Subcutaneous adipose tissue (tissue), 4 donors: ENCODE measurements around the gene ACKR3. TPM values are rescaled to one million over a fixed set of nuclear protein-coding genes. Genes with fewer than 3 reads are reported as not detected.

Experiments
- total RNA-seq, 4 donors: library from RNA; depleted of rRNA; stranded (reverse); fragments of >200 nt; gene quantifications; one replicate each; pipeline ENCODE4 v1.1.0, GENCODE V29; 2016
- TF ChIP-seq, protein P1 (sequence below): fragments of 450-650 bp; IDR thresholded peaks from one replicate; pipeline ENCODE4 v1.5.1; 2016; ENCODE audit warnings: low read depth, mild to moderate bottlenecking, control low read depth, antibody characterized with exemption, moderate library complexity

Gene ACKR3
- total RNA-seq, 4 donors from 2014 or later = 26.3 to 84.9 (median 38.6) TPM

DNA sequence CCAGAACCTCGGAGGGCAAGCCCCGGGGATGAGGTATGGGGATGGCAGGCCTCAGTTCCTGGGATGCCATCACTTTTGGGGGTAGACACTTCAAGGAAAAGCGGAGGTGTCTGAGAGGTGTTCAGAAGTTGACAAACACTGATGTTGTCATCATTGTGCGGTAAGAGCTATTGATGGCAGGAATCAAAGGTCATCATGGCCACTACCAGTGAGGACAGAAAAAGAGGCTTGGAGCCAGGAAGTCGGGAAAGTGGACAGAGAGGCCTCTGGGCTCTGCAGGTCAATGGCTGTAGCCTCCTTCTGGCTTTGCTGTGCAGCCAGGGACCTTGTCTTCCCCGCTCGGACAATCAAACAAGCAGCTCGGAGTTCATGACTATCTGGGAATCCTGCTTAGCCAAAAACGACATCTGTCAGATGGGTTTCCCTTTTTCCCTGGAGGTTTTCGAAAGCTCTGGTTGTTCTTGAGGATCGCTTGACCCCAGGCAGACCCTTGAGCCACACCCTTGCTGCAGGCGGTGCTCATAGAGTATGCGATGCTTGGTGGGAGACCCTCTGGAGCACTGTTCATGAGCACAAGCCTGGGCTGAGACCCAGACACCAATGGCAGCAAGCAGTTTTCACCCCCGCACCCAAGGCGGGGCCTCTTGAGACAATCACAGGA lies 19.4 kb downstream of the ACKR3 start:
- TF ChIP-seq, protein P1, sequence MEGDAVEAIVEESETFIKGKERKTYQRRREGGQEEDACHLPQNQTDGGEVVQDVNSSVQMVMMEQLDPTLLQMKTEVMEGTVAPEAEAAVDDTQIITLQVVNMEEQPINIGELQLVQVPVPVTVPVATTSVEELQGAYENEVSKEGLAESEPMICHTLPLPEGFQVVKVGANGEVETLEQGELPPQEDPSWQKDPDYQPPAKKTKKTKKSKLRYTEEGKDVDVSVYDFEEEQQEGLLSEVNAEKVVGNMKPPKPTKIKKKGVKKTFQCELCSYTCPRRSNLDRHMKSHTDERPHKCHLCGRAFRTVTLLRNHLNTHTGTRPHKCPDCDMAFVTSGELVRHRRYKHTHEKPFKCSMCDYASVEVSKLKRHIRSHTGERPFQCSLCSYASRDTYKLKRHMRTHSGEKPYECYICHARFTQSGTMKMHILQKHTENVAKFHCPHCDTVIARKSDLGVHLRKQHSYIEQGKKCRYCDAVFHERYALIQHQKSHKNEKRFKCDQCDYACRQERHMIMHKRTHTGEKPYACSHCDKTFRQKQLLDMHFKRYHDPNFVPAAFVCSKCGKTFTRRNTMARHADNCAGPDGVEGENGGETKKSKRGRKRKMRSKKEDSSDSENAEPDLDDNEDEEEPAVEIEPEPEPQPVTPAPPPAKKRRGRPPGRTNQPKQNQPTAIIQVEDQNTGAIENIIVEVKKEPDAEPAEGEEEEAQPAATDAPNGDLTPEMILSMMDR = no peak

DNA sequence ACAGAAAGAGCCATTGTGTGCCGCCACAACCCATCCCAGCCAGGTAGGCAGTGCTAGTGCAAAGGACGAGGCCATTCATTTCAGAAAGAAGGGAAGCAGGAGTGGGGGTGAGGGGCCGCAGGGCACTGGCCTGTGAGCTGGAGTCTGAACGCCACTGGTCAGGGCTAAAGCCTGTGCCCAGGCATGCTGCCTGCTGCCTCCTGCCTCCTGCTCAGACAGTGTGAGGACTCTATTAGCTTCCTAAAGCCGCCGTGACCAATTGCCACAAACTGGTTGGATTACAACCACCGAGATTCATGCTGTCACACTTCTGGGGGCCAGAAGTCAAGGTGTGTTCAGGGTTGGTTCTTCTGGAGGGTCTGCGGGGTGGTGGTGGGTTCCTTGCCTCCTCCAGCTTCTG lies 21.2 kb downstream of the ACKR3 start:
- TF ChIP-seq, protein P1 = no peak

DNA sequence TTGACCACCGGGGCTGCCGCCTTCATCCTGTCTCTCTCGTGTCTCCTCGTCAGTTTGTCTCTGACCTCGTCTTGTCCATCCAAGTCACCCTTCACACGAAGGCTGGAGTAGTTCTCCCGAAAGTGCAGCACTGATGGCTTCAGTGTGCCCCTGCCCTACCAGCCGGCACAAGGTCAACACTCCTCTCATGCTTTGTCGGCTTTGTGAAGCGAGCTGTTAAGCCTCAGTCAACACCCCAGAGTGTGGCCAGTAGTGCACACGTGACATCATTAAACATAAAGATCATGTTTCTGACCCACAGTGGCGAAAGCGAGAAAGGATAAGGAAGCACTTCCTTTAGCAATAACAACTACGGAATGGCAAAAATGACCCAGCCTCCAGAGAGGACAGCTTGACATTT lies 23.2 kb downstream of the ACKR3 start:
- TF ChIP-seq, protein P1 = no peak

DNA sequence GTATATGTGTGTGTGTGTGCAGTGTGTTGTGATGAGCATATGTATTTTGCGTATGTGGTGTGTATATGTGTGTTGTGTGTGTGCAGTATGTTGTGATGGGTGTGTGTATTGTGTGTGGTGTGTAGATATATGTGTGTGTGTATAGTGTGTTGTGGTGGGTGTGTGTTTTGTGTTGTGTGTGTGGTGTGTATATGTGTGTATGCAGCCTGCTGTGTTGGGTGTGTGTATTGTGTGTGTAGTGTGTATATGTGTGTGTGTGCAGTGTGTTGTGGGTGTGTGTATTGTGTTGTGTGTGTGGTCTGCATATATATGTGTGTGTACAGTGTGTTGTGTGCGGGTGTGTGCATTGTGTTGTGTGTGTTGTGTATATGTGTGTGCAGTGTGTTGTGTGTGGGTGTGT lies 23.9 kb downstream of the ACKR3 start:
- TF ChIP-seq, protein P1 = no peak

DNA sequence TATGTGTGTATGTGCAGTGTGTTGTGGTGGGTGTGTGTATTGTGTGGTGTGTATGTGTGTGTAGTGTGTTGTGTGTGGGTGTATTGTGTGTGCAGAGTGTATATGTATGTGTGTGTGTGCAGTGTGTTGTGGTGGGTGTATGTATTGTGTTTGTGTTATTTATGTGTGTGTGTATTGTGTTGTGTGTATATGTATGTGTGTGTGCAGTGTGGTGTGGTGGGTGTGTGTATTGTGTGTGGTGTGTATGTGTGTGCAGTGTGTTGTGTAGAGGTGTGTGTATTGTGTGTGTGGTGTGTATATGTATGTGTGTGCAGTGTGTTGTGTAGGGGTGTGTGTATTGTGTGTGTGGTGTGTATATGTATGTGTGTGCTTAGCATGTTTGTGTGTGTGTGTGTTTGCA lies 24.3 kb downstream of the ACKR3 start:
- TF ChIP-seq, protein P1 = no peak

DNA sequence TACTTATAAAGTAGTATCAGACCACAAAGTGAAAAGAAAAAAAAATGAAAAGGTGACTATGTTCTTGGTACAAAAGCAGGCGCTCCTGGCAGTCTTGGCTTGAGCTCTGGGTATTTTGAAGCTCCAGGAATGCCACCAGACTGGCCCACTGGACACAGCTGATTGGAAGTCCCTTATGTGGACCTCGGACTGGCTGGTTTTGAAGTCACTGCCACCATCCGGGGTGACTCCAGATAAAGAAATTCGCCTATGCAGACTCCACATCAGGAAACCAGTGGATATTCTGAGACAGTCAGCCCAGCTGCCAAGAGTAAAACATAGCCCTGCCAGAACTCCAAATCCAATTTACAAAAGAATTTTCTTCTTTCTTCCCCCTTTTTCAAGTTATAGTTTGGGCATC lies 28.0 kb downstream of the ACKR3 start:
- TF ChIP-seq, protein P1 = no peak

DNA sequence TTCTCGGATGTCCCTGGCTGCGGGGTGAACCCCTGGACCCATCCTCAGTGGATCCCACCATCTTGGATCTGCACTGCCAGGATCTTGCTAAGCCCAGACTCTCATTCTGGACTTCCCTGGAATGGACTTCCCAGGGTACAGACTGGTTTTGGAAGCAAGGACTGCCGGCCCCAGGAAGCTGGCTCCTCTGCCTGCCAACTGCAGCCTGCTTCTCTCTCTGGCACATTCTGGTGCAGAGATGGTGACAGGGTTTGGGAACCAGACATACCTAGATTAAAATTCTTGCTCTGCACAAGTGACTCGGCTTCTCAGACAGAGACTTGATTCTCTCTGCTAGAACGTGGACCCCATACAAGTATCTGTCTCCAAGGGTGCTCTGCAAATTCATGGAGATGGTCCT lies 29.4 kb downstream of the ACKR3 start:
- TF ChIP-seq, protein P1 = no peak
